ENCODE data around the gene ACSL4.
"Not testable (repeated sequence)": the region's sequence is repeated elsewhere in the genome, so short reads cannot be mapped to it uniquely, and the experiment has no call there.

Gene ACSL4

GRCh38 chrX:109660435-109661143, 72.5 kb downstream of the ACSL4 start:
- no peak for DNase-seq

- DNase-seq, result no peak
Measured at GRCh38 chrX:109658391-109658790, 74.7 kb downstream of the ACSL4 start.

DNA sequence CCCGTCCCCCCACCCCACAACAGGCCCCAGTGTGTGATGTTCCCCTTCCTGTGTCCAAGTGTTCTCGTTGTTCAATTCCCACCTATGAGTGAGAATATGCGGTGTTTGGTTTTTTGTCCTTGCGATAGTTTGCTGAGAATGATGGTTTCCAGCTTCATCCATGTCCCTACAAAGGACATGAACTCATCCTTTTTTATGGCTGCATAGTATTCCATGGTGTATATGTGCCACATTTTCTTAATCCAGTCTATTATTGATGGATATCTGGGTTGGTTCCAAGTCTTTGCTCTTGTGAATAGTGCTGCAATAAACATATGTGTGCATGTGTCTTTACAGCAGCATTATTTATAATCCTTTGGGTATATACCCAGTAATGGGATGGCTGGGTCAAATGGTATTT, 75.7 kb downstream of the ACSL4 start:
- DNase-seq, result not testable (repeated sequence)

- no peak for DNase-seq
Measured at GRCh38 chrX:109656774-109657173, 76.3 kb downstream of the ACSL4 start.

DNA sequence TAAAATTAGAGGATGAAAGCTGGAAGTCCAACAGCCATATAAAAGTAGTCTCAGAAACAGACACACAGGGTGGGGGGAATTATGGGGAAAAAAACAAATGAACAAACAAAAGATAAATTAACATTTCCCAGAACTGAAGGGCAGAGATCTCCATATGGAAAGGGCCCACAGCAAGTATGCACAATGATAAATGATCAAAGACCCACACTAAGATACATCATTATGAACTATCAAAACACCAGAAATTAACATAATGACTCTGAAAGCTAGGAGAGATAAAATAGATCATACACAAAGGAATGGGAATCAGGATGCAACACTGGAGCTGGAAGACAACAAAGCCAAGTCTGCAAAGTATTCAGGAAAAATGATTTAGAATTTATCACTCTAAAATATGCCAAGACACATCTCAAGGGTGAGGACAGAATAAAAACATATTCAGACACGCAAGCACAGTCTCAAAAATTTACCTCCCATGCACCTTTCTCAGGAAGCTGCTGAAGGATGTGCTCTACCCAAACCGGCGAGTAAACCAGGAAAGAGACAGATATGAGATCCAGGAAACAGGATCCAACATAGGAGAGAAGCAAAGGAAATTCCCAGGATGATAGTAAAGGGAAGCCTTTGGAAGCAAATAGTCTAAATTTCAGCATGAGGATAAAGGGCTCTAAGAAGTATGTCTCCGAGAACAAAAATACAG, 77.4 kb downstream of the ACSL4 start:
- DNase-seq, result no peak

GRCh38 chrX:109654516-109655109, 78.4 kb downstream of the ACSL4 start:
- no peak for DNase-seq

DNA sequence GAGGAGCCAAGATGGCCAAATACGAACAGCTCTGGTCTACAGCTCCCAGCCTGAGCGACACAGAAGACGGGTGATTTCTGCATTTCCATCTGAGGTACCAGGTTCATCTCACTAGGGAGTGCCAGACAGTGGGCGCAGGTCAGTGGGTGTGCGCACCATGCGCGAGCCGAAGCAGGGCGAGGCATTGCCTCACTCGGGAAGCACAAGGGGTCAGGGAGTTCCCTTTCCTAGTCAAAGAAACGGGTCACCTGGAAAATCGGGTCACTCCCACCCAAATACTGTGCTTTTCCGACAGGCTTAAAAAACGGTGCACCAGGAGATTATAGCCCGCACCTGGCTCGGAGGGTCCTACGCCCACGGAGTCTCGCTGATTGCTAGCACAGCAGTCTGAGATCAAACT, 88.4 kb downstream of the ACSL4 start:
- DNase-seq, result not testable (repeated sequence)

DNA sequence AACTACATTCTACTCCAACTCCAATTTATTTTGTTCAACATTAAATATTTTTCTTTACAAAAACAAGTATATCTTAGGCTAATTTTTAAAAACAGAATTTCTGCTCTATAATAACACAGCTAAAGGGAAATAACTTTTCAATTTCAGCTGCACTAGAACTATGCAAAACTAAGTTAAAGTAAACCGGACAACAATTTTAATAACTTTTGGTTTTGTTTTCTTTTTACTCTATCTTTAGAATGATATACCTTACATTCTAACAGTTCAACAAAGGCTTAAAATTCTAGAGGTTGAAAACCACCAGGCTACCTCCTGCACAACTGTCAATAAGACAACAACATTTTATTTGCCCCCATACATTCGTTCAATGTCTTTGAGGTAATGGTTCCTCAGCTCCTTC, 89.4 kb downstream of the ACSL4 start:
- DNase-seq, result no peak

- DNase-seq, result no peak
Measured at GRCh38 chrX:109638158-109638557, 94.9 kb downstream of the ACSL4 start.

DNA sequence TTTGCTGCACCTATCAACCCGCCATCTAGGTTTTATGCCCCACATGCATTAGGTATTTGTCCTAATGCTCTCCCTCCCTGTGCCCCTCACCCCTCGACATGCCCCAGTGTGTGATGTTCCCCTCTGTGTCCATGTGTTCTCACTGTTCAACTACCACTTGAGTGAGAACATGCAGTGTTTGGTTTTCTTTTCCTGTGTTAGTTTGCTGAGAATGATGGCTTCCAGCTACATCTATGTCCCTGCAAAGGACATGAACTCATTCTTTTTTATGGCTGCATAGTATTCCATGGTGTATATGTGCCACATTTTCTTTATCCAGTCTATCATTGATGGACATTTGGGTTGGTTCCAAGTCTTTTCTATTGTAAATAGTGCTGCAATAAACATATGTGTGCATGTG, 95.6 kb downstream of the ACSL4 start:
- DNase-seq, result not testable (repeated sequence)

- no peak for DNase-seq
Measured at GRCh38 chrX:109635146-109635545, 97.9 kb downstream of the ACSL4 start.

GRCh38 chrX:109632906-109633504, 100.1 kb downstream of the ACSL4 start:
- DNase-seq, result no peak

DNA sequence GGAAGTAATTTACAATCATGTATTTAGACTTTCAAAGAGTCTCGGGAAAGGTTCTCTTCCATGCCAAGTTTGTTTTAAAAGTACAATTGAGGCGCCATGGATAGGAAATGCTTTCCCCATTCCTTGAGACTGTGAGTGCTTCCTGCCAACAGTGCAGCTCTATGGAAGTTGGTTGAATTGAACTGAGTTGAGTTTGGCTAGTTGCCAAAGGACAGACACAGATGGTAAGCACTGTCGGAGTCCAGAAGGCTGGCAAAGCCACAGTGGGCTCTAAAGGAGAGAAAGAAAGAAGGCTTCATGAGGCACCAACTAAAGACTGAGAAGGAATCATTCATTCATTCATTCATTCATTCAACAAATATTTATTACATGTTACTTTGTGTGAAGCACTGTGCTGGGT, 103.7 kb downstream of the ACSL4 start:
- peak in 1 of 2 experiments; percentile 62 for DNase-seq

DNA sequence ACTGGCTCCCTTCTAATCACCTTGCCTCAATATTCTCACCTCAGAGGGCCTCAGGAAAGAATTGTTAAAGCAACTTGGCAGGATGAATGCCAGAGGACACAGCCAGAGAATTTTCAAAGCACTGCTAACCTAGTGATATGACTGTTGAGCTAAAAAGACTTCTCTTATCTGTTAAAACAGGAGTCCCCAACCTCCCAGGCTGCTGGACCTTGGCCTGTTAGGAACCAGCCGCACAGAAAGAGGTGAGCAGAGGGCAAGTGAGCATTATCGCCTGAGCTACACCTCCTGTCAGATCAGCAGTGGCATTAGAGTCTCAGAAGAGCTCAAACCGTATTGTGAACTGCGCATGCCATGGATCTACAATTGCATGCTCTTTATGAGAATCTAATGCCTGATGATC, 106.4 kb downstream of the ACSL4 start:
- DNase-seq, result no peak

DNA sequence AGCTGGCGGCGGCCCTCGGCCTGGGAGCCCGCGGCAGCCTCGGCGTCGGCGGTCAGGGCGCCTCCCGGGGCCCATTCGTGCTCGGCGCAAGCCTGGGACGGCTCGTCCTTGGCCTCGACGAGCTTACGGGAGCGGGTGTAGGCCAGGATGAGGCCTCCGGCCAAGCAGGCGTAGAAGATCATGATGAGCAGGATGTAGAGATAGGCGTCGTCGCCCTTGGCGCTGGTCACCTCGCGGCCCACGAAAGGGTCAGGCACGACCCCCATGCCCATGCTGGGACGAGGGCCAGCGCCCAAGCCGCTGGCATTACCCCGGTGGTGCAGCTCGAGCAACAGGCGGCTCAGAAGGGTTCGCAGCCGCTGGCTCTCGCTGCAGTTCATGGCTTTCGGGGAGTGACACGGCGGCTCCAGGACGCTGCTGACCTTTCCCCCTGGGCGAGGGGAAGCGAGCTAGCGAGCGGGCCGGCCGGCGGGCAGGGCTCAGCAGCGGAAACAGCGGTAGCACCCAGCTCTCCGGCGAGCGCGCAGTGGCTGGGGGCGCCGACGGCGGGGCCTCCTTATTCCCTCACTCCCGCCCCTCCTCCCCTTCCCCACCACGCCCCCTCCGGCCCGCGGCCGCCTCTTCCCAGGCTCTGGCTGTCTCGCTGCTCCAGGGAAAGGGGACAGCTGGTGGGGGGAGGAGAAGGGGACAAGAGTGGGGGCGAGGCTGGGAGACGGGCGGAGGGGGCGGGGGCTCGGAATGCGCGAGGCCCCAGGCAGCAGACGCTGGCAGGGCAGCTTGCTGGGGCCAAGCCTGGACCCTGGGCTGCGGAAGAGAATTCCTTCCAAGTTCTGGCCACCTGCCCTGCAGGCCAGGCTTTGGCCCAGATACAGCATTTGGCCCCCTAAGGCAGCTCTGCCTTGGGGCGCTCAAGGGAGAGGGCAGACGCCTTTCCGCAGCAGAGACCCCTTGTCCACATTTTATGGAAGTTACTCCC, 108.1 kb downstream of the ACSL4 start, which contains the start of gene KCNE5:
Gene KCNE5, minus strand, starts transcription at position 532 of the 976 bp plus-strand sequence. Its CDS starts 152 bp downstream, at position 380.
- DNase-seq, result no peak

DNA sequence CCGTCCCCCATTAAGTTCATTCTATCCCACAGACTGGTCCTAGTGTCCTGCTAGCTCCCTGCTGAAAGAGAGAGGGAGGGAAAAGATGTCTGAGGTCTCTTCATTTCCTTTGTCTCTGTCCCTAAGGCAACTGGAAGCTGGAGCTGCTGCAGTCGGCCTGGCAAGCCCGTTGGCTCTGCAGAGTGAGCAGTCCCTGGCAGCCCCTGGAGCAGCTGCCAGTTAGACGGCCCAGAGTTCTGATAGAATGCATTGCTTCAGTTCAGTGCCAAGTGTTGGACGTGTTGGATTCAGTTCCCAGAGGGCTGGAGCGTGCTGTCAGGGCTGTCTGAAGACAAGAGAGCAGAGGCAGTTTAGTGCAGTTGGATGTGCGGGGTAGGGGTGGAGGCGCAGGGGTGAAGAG, 109.1 kb downstream of the ACSL4 start:
- DNase-seq, result no peak

- no peak for DNase-seq
Measured at GRCh38 chrX:109622270-109622669, 110.8 kb downstream of the ACSL4 start.

DNA sequence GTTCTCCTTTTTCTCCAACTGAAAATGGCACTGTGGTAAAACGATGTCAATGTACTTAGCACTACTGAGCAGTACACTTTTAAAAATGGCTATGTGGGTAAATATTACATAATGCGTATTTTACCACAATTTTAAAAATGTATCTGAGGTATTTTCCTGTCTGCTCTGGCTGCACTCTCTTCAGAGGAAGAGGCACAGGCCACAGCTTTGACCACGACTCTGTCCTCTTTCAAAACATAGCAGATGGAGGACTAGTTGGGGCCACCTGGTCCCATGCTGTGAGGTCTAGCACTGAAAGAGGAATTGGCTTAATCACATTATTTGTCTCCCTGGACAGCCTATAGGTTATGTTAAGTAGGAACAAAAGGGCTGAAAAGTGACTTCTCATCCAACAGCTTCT, 113.3 kb downstream of the ACSL4 start:
- peak; percentile 9 to 10 for DNase-seq

DNA sequence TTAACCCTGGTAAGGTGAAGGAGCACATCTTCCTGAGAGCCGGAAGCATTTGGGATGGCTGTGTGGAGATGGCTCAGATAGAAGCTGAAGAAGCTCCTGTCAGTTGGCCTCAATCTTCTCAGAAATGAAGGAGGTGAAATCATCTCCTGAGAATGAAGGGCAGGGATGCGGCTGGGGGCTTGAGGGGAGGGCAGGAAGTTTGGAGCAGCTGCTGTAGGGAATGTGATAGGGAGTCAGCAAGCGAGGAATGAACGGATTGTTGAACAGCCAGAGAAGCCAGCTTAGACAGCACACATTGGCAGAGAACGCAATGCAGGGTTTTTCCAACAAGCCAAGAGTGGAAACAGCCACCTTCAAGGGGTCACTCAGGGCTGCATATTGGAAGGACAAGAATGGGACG, 118.1 kb downstream of the ACSL4 start:
- DNase-seq, result no peak

DNA sequence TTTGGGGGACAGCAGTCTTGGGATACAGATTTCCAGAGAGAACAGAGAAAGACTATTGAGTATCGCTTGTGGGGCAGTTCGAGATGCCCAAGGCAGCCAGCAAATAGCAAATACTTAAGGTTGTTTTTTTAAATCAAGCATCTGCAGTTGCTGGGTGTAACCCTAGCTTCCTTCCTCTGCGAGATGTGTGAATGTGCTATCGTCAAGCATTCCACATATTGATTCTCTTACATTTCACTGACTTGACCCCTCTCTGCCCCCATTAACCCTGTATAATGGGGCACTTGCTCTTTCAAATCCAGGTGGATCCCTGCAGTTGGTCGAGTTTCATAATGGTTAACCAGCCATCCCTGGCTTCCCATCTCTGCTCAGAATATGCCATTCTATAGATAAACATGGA, 131.6 kb downstream of the ACSL4 start:
- DNase-seq, result no peak

- no peak for DNase-seq
Measured at GRCh38 chrX:109600237-109600651, 132.8 kb downstream of the ACSL4 start.

- DNase-seq, result no peak
Measured at GRCh38 chrX:109596015-109596414, 137.0 kb downstream of the ACSL4 start.
